Stimulated activated CD4-positive, alpha-beta T cell treated with anti-CD3 and anti-CD28 coated beads, Interleukin-12 subunit alpha, Interleukin-12 subunit beta, amount 100 ng/mL, for 24 hours (primary cell): ENCODE results near the gene STYXL2.

Experiments used
- DNase-seq, 2 experiments: peaks; one replicate each; pipeline ENCODE4 v3.0.0-alpha.2; 2020; ENCODE audit warnings: low read depth in 2 of 2

The STYXL2 gene

DNA sequence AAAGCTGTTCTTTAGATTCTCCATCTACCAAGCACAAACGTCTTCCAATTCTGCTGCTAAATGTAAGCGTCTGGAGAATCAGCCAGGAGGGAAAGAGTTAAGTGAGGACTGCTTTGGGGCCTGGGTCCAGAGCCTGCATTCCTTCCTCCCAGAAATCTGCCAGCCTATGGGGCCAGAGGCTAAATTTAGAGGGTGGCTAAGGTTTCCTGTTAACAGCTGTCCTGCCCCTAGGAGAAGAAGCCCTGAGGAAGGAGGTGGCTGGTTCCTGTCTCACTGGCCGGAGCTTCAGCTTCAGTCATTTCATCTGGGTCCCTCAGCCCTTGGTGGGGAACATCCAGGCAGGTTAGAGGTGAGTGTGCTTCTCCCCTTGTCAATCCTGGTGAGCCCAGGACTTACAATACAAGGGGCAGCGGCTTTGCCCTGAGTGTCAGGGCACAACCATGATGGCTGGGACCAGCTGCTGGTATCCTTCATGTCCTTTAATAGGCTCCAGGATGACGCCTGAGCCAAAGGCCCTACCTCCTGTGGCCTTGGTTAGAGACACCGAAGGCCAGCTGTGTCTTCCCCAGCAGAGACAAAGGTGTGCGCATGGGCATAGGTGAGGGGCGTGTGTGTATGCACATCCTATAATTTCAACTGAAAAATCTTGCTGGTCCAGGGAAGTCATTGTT lies at the start of gene STYXL2:
Gene STYXL2, plus strand, starts transcription at position 230 of the 671 bp plus-strand sequence. CDS start 775 bp downstream, outside the sequence.
- DNase-seq, result no peak

DNA sequence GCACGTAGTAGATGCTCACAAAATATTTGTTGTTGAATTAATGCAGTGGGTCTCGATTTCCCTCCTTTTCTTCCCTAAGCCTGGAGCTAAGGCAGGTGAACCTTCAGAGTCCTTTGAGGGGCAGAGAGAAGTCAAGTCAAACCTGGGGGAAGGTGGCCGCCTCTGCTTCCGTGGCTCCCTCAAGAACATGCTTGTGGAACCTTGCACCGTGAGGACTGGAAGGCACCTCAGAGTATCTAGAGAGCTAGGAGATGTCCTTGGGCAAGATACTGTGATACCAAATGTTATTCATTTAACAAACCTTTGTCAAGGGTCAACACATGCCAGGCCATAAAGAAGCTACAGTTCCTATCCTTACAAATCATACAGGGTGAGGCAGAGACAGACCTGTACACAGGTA lies 42.0 kb upstream of the STYXL2 start:
- DNase-seq, result no peak

DNA sequence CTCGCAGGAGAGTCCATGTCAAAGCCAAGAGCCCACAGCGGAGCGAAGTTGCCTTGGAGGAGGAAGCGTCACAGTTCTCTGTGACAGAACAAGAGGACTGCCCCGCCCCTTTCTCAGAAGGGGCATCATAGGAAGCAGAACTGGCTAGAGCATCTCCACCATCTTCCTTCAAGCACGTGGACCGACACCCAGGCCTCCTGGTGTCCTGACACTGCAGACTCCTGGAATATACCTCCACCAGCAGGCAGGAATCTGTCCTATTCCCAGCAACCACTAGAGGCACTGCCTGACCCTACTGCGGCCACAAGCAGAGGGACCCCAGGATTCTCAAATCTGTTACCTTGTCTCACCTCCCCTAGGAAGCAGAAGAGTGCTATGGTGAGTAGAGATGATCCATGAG lies 41.5 kb upstream of the STYXL2 start:
- DNase-seq, result no peak

DNA sequence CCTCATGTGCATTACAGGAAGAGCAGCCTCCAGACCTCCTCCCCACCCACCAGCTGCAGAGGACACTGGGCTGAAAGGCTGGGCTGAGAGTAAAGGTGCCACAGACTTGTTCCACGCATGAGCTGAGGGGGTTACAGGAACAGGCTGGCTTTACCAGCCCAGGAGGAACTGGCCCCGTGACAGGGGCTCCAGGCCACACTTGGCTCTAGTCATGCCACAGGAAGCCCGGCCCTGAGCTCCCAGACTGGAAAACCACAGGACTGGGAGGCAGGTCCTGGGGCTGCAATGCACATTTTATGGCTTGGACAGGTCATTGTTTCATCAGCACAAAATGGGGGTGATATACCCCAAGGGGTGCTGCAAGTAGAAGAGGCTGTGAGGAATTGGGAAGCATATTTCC lies 39.3 kb upstream of the STYXL2 start:
- no peak for DNase-seq

DNA sequence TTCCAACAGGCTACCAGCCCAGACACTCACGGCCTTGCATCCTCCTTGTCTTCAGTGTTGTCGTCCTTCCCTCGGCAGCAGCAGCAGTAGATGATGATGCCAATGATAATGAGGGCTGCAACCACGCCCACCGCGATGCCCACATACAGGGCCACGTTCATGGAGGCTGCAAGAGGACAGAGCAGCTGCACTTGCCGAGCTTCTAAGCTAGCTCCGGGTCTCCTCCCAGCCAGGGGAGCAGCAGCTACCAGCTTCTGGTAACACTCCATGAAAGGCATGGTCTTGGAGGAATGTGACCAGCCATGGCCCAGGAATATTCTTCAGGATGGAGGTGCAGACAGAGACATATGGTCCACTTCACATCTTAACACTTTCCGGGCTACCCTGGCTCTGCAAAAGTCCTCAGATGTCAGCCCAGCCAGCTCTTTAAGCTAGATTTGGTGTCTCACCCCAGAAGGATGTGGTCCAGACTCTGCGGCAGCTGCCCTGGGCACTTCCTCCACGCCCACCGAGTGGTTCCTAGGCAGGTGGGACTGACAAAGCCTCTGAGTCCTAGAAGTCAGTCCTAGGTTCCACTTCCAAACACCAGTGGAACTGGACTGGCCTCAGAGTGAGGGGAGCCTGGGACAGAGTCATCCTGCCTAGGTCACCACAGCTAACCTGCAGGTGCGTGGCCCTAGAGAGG lies 38.8 kb upstream of the STYXL2 start:
- DNase-seq, result no peak

DNA sequence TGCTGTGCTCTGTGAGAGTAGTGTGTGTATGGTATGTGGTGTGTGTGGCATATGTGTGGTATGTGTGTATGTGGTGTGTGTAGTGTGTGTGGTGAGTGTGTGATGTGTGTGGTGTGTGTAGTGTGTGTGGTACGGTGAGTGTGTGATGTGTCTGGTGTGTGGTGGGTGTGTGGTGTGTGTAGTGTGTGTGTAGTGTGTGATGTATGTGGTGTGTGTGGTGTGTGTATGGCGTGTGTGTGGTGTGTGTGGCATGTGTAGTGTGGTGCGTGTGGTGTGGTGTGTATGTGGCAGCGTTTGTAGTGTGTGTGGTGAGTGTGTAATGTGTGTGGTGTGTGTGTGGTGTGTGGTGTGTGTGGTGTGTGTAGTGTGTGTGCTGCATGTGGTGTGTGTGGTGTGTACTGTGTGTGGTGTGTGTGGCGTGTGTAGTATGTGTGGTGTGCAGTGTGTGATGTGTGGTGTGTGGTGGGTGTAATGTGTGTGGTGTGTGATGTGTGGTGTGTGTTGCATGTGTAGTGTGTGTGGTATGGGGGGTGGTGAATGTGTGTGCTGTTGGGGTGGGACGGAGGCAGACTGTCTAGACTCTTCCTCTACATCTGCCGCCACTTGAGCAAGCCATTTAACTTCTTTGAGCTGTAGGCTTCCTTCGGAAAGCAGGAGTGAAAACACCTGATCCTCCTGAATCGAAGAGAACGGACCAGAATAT lies 37.2 kb upstream of the STYXL2 start:
- DNase-seq, result no peak

DNA sequence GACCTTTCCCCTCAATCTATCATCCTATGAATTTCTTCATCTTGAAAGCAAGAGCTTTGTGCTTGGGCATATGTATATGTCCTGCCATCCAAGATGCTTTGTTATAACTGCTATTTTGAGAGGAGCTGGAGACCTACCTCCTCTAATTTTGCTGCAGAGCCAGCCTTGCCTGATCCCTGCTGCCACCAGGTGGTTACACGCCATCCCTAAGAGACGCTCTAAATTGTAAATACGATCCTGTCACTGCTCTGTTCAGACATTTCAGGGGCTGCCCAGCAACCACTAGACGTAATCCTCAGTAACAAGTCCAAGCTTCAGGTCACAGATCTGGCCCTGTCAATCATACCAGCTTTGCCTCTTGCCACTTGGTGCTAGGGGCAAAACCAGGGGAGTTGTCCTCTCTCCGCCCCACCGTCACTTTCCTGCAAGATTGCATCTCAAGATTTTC lies 36.6 kb upstream of the STYXL2 start:
- DNase-seq, result no peak

DNA sequence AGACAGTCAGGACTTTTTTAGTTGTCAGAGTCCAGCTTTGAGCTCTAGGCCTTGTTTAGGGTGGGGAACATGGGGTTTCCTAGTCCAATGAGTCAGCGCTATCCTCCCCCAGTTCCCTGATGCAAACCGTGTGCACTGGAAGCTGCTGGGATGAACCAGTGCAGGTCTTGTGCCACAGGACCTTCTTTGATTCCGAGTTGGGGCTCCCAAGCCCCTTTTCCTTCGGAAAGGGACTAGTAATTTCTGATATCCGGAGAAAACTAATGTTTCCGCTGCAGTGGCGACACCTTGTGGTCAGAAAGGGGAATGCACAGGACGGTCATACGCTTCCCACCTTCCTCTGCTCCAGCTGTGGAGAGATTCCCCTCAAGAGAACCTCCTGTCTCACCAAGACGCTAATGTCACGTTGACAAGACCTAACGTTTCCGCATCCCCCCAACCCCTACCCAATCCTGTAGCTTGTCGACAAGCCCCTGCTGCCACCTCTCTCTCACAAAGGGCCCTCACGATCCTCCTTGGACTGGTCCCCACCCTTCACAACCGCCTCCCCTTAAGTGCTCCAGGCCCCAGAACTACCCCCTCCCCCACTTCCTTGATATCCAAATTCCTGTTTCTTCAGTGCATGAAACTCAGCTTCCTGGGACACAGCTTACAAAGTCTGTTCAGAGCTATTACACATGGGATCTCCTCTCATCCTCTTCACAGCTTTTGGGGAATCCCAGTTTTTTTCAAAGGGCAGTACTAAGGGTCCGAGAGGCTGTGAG lies 34.6 kb upstream of the STYXL2 start:
- peak; percentile 44 to 80 for DNase-seq

DNA sequence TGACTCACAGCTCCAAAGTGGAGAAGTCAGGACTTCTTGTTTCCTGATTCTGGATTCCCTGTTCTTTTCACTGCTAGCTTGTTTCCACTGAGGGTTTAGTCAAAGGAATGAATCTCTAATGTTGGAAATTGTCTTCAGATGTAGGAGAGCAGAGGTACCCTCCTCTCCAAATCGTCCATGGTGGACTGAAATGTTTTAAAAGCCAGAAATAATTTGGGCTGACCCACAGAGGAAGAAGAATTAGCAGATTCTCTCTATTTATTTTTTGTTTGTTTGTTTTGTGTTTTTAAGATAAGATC lies 34.1 kb upstream of the STYXL2 start:
- no peak for DNase-seq

DNA sequence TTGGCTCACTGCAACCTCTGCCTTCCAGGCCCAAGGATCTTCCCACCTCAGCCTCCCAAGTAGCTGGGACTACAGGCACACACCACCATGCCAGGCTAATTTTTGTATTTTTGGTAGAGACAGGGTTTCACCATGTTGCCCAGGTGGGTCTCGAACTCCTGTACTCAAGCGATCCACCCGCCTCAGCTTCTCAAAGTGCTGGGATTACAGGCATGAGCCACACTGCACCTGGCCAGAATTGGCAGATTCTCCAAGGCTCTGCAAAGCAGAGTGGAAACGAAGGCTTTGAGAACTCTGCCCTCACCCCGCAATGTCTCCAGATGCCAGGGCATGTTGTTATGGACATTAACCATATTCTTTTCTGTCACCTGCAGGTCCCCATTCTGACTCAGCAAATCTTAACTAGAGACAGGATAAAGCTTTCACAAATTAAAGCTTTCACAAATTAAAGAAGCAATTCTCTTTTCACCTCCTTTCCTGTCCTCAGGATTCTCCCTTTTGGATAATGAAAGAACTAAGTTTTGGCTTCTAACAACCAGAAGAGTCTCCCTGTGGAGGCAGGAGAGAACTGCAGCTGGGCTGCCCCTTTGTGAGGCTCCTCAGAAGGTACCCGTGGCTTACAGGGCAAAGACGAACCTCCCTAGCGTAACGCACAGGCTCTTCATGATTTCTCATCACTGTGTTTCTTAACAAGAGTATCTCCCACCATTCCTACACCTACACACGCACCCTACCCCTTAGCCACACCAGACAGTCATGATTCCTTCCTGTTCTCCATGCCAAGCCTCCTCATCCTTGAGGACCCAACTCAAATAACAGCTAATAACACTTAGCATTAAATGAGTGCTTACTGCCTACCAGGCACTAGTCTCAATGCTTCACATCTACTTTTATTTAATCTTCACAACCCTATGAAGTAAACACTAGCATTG lies 33.5 kb upstream of the STYXL2 start:
- no peak for DNase-seq

DNA sequence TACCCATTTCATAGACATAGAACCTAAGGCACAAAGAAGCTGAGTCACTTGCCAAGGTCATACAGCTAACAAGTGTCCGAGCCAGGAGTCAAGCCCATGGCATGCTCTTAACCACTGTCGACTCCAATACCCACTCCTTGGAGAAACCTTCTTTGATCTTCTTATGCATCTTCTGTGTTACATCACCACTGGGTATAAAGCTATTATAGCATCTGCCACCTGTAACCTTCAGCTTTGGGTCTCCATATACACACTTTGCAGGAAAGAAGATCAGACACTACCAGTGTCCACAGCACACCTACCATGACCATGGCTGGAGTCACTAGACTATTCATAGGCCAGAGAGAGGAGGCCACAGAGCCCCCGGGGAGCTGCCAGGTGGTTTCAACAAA lies 32.8 kb upstream of the STYXL2 start:
- no peak for DNase-seq

DNA sequence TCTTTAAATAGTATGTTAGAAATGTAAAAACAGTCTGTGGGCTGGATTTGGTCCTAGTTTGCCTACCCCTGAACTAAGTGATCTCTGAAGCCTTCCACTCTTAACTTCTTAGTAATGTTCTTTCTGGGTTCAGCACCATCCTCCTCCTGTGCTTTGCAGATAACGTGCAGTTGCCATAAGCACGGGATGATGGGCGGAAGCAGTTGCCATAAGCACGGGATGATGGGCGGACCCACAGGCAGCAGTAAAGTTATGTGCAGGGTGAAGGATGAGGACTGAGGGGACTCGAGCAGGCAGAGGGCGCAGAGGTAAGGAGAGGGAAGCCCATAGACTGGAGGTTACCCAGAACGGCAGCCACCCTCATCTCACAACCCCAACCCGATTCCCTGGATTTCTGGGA lies 29.3 kb upstream of the STYXL2 start:
- no peak for DNase-seq

DNA sequence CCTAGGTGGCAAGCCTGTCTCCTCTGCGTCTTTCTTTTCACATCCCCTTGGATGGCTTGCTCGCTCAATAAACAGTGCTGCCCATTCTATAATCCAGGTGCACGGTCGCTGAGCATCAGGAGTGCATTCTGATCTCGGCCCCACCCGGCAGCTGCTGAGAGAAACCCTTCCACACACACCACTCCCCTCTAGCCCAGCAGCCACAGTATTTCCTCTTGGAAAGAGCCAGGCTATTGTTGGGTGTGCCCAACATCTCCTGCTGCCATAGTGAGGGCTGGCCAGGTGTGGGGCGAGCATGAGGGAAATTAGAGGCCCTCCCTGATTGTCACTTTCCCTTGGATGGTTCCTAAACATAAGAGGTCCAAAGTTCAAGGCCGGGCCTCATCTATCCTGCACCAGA lies 28.4 kb upstream of the STYXL2 start:
- DNase-seq, result no peak

DNA sequence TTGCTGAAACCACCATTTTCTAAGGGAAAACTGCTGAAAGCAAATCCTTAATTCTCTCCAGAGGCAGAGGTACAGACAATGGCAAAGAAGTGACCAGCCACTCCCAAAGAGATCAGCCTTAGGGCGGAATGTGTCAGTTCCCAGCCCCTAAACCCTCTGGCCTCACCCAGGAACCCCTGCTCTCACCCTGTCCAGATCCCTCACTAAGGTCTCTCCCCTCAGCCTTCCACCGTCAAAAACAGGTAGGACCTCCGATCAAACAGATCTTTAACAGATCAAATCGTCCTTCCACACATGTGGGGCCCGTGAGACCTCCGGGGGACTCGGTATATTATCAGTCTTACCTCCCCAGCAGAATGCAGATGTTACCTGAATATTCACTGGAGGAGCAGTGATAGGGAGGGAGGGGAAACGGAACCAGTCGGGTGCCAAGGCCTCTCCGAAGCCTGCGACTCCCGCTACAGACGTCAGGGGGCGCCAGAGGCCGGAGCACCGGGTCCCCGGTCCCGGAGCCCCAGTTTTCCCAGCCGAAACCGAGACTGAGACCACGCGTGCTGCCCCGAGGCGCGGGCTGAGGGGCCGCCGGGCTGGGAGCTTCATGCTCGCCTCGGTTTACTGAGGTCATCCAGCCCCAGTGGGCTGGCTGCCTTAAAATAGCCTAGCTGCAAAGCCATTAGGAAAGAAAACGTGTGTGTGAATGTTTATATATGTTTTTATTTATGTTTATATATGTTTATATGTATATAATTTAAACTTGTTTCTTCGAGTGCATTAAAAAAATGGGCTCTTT lies 27.3 kb upstream of the STYXL2 start:
- peak; percentile 66 to 83 for DNase-seq

DNA sequence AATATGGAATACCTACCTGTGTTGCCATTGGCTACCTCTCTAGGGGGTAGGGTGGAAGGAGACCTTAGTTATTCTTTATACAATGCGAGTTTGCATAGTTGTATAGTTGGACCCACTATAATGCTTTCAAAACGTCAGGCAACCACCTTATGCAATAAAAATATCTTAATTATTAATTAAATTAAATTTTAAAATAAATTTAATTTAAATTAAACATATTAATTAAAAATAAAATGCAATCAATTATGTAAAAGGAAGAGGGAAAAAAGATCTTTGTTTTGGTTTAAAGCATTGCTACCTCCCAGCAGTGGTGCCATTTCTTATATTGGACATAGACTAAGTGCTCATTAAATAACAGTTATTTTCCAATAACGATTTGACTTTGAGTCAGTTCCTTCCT lies 26.0 kb upstream of the STYXL2 start:
- no peak for DNase-seq

DNA sequence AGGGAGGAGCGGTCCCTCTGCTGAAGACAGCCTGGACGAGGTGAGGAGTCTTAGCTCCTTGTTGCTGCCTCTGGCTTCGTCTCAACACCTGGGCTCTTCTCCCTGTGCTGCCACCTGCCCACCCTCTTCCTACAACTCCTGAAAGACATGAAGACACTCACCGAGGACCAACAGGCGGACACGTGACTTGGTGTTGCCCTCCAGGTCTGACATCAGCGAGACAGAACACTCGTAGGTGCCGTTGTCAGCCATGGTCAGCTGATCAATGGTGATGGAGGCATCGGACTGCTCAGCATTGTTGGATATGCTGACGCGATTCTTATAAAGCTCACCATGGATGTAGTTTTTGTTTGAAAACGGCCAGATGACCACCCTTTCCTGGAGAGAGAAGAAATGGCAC lies 25.1 kb upstream of the STYXL2 start:
- DNase-seq, result no peak

DNA sequence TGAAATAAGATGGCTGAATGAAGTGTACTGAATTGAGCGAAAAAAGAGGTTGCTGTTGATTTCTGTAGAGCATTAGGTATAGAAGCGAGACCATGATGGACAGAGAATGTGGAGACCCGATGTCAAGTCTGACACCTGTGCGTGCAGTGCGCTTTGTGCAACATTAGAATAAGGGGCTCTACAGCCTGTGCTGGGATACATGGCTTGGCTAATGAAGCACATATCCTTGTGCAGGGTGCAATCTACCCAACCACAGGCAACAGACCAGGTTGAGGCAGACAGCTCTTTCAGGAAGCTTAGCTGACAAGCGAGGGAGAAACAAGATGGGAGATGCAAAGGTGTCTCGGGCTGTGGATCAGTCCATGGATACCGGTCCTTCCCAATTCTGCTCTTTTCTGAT lies 22.6 kb upstream of the STYXL2 start:
- DNase-seq, result no peak

DNA sequence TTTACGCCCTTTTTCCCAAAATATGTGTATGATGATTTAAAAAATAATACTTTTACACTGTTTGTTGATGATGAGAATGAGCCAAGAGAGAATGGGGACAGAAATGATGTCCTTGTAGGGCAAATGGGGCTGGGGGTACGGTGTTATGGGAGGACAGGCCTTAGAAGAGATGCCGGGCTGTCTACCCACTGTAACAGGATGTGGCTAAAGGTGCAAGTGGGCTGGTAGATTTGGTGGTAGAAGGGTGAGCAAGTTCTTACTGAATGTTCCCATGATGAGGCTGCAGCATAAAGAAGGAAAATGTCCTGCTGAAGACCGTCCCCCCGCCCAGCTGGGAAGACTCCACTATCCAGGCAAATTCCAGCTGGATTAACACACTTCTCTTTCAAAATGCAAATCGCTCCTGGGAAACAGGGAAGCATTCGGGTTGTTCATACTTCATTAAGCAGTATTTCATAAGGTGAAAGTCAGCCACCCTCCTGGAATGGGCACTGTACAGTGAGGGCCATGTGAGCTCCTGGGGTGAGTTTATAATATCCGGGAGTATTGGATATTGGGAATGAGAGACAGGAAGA lies 17.7 kb upstream of the STYXL2 start:
- DNase-seq, result no peak

DNA sequence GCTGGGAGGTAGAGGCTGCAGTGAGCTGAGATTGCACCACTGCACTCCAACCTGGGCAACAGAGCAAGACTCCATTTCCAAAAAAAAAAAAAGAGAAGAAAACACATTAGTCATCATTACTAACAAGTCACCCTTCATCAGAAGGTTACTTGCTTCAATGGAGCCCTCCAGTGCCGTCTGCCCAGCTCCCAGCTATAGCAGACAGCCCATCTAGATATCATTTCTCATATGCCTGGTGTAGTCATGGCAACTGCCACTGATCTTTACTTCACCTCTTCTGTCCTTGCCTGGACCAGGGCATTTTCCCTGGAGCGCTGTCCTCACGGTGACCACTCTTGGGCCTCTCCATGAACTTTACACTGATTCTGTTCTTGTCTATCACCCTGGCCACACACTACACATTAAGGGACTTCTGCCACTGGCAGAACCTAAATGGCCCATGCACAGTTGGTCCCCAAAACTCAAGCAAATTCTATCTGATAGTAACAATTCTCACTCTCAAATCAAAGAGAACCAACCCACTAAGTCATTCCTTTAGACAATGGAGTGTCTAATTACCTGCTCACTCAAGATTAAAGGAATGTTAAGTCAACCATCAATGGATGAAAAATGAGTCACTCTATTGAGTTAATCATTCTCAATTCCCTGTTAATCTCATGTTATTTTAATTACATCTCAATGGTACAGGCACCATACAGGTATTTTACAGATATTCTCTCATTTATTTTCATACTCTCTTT lies 16.6 kb upstream of the STYXL2 start:
- DNase-seq, result no peak

DNA sequence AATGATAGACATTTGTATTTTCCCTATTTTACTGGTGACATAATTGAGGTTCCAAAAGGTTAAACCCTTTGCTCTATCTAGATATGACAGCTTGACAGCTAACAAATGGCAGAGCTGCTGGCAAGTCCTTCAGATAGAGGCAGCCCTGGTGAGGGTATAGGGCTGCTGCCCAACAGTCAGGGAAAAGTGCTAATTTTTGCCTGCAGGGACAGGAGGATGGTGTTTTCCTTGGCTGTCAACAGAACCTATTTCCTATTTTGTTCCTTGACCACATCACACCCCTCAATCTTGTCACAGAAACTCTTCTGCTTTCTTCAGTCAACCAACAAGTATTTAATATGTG lies 16.0 kb upstream of the STYXL2 start:
- no peak for DNase-seq
